Cerebellar cortex (tissue), 1 donor: Measurements from ENCODE around the gene PDE8B.
A peak's percentile ranks its signal among the peaks of the same experiment; 100 is the strongest.
"Not testable (repeated sequence)": the region's sequence is repeated elsewhere in the genome, so short reads cannot be mapped to it uniquely, and the experiment has no call there.

Source experiments
- DNase-seq: peaks from one replicate; pipeline ENCODE4 v3.0.0-alpha.2; 2015; ENCODE audit warnings: low spot score

PDE8B gene

GRCh38 chr5:77358255-77359205 lies 148.1 kb downstream of the PDE8B start:
- no peak for DNase-seq

- no peak for DNase-seq
Observed at GRCh38 chr5:77359231-77359630, 148.8 kb downstream of the PDE8B start.

GRCh38 chr5:77360381-77360780 lies 149.9 kb downstream of the PDE8B start:
- DNase-seq: peak; percentile 22

- DNase-seq: no peak
Observed at GRCh38 chr5:77360973-77361372, 150.5 kb downstream of the PDE8B start.

GRCh38 chr5:77366717-77367500 lies 156.4 kb downstream of the PDE8B start:
- DNase-seq: no peak

GRCh38 chr5:77367741-77368140 lies 157.3 kb downstream of the PDE8B start:
- DNase-seq: no peak

GRCh38 chr5:77368367-77368766 lies 157.9 kb downstream of the PDE8B start:
- DNase-seq: no peak

GRCh38 chr5:77369566-77369965 lies 159.1 kb downstream of the PDE8B start:
- no peak for DNase-seq

GRCh38 chr5:77374686-77375085 lies 164.2 kb downstream of the PDE8B start:
- no peak for DNase-seq

- no peak for DNase-seq
Observed at GRCh38 chr5:77376609-77377300, 166.3 kb downstream of the PDE8B start.

GRCh38 chr5:77379558-77380061 lies 169.1 kb downstream of the PDE8B start:
- DNase-seq: no peak

GRCh38 chr5:77380636-77381035 lies 170.2 kb downstream of the PDE8B start:
- no peak for DNase-seq

GRCh38 chr5:77383336-77383735 lies 172.9 kb downstream of the PDE8B start:
- DNase-seq: not testable (repeated sequence)

GRCh38 chr5:77386340-77386739 lies 175.9 kb downstream of the PDE8B start:
- not testable (repeated sequence) for DNase-seq

- DNase-seq: no peak
Observed at GRCh38 chr5:77389746-77390145, 179.3 kb downstream of the PDE8B start.

GRCh38 chr5:77390221-77390620 lies 179.7 kb downstream of the PDE8B start:
- DNase-seq: no peak

- peak; percentile 17 for DNase-seq
Observed at GRCh38 chr5:77390795-77391194, 180.3 kb downstream of the PDE8B start.

- DNase-seq: peak; percentile 94
Observed at GRCh38 chr5:77391240-77391765, 180.8 kb downstream of the PDE8B start.

- no peak for DNase-seq
Observed at GRCh38 chr5:77394064-77394715, 183.7 kb downstream of the PDE8B start.

GRCh38 chr5:77396017-77396416 lies 185.5 kb downstream of the PDE8B start:
- no peak for DNase-seq

GRCh38 chr5:77397686-77398292 lies 187.3 kb downstream of the PDE8B start:
- no peak for DNase-seq
